HL-60 (cell line): ENCODE data around the gene JCHAIN.

Experiments
- DNase-seq, 2 experiments: peaks; one replicate each; pipeline ENCODE4 v3.0.0-alpha.2; 2010 to 2020; ENCODE audit warnings: low read depth in 1 of 2, low spot score in 1 of 2
- H3K27ac ChIP-seq: fragments of 250-450 bp; sonication (Bioruptor Pico); replicated peaks from 2 replicates; pipeline ENCODE4 v1.5.1; 2020; ENCODE audit warnings: mild to moderate bottlenecking, moderate library complexity
- H3K27me3 ChIP-seq: fragments of 250-450 bp; sonication (Bioruptor Pico); 2 replicates; pipeline ENCODE4 v1.5.1; 2021; ENCODE audit warnings: mild to moderate bottlenecking, moderate library complexity; ENCODE audit not compliant: insufficient read depth, poor library complexity, severe bottlenecking
- H3K4me3 ChIP-seq: replicated peaks from 2 replicates; pipeline ENCODE4 v1.5.1; 2011; ENCODE audit warnings: mild to moderate bottlenecking, control low read depth, low read length; ENCODE audit not compliant: insufficient read depth
- CTCF ChIP-seq: IDR thresholded peaks from one replicate; pipeline ENCODE4 v1.5.1; 2011; ENCODE audit warnings: low read length, control low read depth, inconsistent platforms; ENCODE audit not compliant: insufficient read depth
- GABPA ChIP-seq: IDR thresholded peaks from 2 replicates; pipeline ENCODE4 v1.6.1; 2012; ENCODE audit warnings: low read depth
- POLR2AphosphoS5 ChIP-seq: IDR thresholded peaks from 2 replicates; pipeline ENCODE4 v1.6.1; 2012; ENCODE audit warnings: low read depth
- REST ChIP-seq: IDR thresholded peaks from 2 replicates; pipeline ENCODE4 v1.6.1; 2012; ENCODE audit warnings: low read depth; ENCODE audit not compliant: insufficient replicate concordance
- SPI1 ChIP-seq: IDR thresholded peaks from 2 replicates; pipeline ENCODE4 v1.6.1; 2012; ENCODE audit warnings: low read depth, mild to moderate bottlenecking, borderline replicate concordance

Gene JCHAIN

GRCh38 chr4:70614184-70614555 lies 52.1 kb downstream of the JCHAIN start:
- H3K4me3 ChIP-seq, result no peak overlapping the region
- no peak overlapping the region for H3K27ac ChIP-seq
- H3K27me3 ChIP-seq, result peaks cover 5% of the 10 kb centered on the region
- DNase-seq, result no peak
- TF ChIP-seq CTCF (no peak), POLR2AphosphoS5 (no peak), SPI1 (no peak), GABPA (no peak), REST (no peak)

GRCh38 chr4:70613306-70614183 lies 52.8 kb downstream of the JCHAIN start:
- Histone ChIP-seq H3K4me3 (no peak overlapping the region), H3K27me3 (peaks cover 5% of the 10 kb centered on the region), H3K27ac (no peak overlapping the region)
- TF ChIP-seq SPI1, result no peak
- TF ChIP-seq POLR2AphosphoS5, result no peak
- no peak for TF ChIP-seq REST
- no peak for TF ChIP-seq GABPA
- TF ChIP-seq CTCF, result no peak
- no peak for DNase-seq

GRCh38 chr4:70608324-70608723 lies 58.0 kb downstream of the JCHAIN start:
- Histone ChIP-seq H3K27me3 (peaks cover 4% of the 10 kb centered on the region), H3K27ac (no peak overlapping the region), H3K4me3 (no peak overlapping the region)
- TF ChIP-seq CTCF, result no peak
- no peak for TF ChIP-seq POLR2AphosphoS5
- TF ChIP-seq REST, result no peak
- no peak for TF ChIP-seq SPI1
- no peak for TF ChIP-seq GABPA
- no peak for DNase-seq
